ENCODE measurements around the gene LSR.

LSR gene

DNA sequence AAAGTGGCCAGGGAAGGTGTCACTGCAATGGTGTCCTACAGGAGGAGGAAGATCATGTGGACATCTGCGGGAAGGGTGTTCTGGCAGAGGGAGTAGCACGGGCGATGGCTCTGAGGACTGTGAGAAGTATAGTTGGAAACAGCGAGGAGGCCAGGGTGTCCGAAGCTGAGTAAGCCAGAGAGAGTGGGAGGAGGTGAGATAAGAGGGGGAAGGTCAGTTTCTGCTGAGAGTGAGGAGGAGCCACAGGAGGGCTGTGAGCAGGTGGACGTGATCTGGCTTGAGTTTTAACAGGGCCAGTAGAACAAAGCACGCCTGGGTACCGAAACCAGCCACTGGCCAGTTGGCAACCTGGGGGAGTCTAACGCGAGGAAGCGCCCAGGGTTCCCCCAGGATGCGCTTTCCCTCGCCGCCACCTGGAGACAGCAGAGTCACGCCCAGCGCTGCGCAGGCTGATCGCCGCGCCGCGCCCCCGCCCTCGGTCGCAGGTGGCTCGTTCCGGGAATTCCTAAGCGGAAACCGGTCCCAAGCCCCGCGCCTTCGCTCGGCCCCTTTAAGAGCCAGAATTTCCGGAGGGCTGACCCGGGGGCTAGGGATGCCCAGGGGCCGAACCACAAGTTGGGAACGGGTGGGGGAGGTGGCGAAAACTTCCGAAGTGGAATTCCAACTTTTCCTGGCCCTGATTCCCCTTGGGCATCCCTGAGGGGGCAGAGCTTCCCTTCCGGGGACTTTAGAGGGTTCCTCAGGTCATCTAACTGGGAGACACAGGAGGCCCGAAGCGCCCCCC is 1.1 kb upstream of the LSR start:
- DNase-seq (ENCODE audit: low read depth, low spot score) = peak; percentile 33

DNA sequence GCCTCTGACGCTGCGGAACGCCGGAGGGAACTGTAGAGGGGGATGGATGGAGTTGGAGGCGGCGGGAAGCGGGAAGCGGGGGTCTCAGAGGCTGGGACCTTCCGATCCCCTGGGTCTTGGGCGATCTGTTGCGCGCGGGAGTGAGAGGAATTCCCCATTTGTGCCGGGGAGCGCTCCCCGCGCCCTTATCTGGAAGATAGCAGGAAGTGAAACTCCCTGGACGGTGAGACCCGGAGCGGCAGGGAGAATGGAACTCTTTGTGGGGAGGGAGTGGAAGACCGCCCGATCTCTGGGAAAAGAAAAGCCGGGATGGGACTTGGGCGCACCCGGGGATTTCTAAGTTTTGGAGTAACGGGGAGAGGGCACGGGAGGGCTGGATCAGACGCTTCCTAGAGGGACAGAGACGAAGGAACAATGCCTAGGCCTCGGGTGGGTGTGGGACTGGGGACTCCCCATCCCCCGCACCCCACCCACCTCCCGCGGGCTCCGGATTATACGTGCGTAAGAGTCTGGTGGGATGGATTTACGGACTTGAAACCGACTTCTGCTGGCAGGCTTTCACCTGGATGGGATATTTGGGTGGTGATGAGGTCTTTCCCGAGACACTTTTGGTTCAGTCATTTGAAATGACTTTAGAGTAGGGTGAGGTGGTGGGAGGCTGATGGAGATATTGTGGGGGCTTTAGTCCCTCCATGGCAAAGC is 495 bp downstream of the LSR start:
- DNase-seq (ENCODE audit: low read depth, low spot score) = no peak

DNA sequence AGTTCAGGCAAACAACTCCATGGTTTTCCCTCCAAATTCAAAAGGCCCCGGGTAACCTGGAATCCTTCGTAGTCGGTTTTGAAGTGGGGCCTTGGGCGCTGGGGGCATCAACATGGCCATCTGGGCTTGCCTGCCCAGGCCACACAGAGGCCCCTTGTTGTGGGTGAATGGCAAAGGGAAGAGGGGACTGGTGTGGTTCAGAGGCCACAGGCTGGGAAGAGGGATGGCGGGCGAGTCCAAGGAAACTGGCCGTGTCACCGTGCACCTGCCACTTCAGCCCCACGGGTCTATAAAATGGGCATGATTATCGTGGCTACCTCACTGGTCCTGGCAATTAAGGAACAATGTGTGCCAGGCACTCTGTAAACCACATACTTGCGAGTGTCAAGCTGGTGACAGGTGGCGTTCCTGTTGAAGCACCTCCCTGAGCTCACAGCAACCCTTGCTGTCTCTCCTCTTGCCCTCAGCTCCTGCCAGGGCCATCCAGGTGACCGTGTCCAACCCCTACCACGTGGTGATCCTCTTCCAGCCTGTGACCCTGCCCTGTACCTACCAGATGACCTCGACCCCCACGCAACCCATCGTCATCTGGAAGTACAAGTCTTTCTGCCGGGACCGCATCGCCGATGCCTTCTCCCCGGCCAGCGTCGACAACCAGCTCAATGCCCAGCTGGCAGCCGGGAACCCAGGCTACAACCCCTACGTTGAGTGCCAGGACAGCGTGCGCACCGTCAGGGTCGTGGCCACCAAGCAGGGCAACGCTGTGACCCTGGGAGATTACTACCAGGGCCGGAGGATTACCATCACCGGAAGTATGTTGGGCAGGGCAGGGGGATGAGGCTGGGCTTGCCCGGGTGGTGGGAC is 1.3 kb downstream of the LSR start:
- no peak for DNase-seq (ENCODE audit: low read depth, low spot score)

DNA sequence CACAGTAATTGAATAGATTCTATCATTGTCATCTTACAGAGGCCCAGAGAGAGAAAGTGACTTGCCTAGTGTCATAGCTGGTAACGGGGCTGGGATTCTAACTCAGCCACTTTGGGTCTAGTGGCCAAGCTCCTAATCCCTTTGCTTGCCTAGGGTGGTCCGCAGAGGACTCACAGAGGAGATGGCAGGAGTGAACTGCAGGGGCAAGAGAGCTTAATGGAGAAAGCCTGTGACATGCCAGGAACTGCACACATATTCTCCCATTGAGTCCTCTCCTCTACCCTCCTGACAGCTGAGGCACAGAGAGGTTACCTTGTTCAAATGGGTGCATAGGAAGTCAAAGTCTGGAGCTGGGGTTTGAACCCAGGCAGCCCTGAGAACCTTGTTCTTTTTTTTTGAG is 2.7 kb downstream of the LSR start:
- DNase-seq (ENCODE audit: low read depth, low spot score) = no peak

DNA sequence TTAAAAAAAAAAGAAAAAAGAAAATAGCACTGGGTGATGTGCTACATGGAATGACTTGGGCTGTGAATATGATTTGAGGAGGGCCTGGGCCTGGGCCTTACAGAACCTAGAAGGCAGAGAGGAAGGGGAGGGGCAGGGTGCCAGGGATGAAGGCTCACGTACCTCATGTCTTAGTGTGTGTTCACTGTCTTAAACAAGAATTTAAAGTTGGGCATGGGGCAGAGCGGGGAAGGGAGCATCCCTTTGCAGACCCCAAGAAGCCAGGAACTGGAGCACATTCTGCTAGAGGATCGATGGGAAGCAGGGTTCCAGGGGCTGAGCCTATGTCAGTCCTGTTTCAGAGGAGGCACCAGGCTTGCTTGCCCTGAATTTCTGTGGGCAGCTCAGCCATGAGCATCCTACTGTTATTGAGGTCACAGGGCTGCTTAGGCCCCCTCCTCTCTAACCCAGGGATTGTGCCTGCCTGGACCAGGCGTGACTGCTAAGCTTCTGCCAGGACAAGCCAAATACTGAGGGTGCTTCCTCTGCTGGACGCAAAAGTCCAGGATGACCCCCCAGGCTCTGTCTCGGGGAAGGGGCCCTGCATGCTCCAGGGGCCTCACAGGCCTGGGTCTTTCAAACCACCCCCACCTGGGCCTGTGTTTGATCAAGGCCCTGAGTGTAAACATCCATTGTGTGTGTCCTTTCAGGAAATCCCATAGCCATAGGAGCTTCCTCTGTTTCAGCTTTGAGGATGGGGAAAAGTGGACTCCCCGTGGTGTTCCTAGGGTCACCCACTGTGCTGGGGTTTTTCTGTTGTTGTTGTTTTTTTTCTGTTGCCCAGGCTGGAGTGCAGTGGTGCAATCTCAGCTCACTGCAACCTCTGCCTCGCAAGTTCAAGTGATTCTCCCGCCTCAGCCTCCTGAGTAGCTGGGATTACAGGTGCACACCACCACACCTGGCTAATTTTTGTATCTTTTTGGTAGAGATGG is 4.8 kb downstream of the LSR start:
- DNase-seq (ENCODE audit: low read depth, low spot score) = no peak

DNA sequence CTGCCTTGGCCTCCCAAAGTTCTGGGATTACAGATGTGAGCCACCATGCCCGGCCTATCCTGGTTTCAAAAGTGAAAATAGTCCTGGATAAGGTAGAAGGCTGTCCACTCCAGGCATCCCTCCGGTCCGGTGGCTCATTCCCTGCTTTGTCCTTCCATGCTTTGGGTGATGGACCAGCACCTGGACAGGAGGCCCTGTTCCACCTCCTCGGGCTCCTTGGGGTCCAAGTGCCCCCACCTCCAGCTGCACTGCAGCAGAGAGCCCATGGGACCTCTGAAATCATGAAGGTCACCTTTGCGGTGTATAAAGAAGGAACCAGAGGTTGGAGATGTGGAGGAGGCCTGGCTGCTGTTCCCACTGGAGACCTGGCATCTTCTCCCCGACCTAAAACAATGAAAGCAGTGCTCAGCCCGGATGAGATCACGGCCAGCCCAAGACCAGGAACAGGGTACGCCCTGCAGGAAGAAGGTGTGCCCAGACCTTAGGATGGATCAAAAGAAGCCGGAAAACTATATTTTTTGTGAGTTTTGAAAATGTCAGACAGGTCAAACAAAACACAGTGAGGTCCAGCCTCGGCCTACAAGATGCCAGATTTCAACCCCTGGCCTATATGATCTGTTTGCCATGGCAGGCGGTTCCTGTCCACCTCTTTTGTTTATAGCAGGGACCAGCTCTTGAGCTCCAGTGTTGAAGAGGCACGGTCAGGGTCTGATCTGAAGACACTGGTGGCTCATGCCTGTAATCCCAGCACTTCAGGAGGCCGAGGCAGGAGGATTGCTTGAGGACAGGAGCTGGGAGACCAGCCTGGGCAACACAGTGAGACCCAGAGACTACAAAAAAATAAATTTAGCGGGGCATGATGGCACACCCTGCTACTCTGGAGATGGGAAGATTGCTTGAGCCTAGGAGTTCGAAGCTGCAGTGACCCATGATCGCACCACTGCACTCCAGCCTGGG is 5.8 kb downstream of the LSR start:
- no peak for DNase-seq (ENCODE audit: low read depth, low spot score)

DNA sequence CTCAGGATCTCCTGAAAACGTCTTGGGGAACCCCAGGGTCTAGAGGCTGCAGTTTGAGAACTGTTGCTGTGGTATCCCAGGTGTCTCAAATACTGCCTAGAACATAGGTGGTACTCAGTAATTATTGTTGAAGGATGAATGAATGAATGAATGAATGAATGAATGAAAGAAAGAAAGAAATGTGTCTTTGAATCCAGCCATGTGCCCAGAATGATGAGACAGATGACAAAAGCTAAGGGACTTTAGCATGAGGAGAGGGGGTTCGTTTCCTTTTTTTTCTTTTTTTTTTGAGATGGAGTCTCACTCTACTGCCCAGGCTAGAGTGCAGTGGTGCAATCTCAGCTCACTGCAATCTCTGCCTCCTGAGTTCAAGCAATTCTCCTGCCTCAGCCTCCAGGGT is 7.8 kb downstream of the LSR start:
- DNase-seq (ENCODE audit: low read depth, low spot score) = no peak

DNA sequence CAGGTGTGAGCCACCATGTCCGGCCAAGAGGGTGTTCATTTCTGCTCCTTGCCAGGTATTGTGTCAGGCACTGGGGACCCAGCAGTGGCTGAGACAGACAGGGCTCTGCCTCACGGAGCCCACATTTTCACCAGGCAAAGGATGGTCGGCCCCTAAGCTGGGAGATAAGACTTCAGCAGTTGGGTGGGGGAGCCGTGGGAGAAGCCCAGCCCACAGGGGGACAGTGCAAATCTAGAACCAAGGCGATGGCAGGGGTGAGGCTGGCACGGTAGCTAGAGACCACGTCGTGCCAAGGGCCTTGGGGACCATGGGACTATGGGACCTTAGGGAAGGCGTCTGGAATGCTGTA is 8.3 kb downstream of the LSR start:
- no peak for DNase-seq (ENCODE audit: low read depth, low spot score)

DNA sequence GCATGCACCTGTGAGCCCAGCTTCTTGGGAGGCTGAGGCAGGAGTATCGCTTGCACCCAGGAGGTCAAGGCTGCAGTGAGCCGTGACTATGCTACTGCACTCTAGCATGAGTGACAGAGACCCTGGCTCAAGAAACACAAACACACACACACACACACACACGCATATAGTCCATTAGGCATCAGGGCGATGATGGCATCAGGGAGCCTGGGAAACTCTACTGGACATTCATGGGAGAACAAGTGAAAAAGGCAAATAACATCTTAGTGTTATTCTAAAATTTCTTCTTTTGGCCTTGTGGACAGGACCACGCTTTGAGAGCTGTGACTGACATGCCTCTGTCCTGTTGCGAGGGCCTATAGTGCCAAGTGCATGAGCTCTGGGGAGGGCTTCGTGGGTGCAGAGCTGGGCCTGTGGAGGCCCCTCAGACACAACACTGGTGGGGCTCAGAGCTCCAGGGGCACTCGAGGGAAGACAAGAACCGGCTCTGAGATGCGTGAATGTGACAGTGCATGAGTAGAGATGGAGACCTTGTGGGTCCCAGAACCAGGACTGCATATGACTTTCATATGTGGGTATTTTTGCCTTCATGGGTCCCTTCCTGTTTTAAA is 12.0 kb downstream of the LSR start:
- DNase-seq (ENCODE audit: low read depth, low spot score) = no peak

DNA sequence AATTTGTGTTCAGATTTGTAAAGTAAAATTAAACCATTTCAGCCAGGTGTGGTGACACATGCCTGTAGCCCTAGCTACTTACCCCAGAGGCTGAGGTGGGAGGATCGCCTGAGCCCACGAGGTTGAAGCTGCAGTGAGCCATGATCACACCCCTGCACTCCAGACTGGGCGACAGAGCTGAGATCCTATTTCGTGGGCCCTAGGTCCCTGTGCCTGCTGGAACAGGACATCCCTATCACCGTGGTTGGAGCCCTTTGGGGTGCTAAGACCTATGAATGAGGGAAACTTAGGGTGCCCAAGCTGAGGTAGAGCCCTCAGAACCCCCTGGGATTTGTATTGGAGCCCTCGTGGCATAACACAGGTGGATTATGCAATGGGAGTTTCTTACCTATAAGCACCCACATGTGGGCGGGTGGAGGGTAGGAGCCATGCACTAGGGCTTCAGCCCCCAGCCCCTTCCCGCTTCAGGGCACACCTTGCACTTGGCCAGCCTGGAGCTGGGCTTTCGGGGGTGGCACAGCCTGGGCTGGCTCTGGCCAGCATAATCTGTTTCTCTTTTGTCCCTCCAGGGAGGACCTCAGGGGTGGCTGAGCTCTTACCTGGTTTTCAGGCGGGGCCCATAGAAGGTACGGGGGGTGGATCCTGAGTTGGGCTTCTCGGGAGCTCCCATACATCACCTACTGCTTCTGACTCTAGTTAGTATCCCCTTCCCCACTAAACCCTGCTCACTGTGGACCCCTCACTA is 12.7 kb downstream of the LSR start:
- no peak for DNase-seq (ENCODE audit: low read depth, low spot score)

DNA sequence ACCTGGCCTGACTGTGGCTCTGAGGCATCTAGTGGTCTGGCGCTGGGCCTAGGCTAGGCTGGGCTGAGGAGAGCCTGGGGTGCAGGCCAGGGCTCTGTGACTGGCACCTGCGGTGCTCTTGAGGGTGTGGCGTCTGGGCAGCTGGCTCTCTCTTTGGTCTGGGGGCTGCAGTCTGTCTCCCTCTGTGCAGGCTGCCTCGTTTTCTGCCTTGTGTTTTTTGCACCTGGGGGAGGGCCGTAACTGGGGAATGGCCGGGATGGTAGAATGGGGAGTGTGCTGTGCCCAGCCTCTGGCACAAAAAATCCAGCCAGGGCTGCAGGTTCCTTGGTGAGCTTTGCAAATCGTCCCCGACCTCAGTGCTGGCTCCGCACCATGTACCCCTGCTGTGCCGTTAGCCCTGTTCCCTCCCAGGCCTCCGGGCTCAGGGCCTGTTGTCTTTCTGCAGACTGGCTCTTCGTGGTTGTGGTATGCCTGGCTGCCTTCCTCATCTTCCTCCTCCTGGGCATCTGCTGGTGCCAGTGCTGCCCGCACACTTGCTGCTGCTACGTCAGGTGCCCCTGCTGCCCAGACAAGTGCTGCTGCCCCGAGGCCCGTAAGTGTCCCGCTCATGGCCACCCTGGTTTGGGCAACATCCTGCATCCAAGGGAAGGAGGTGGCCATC is 13.4 kb downstream of the LSR start:
- DNase-seq (ENCODE audit: low read depth, low spot score) = no peak

DNA sequence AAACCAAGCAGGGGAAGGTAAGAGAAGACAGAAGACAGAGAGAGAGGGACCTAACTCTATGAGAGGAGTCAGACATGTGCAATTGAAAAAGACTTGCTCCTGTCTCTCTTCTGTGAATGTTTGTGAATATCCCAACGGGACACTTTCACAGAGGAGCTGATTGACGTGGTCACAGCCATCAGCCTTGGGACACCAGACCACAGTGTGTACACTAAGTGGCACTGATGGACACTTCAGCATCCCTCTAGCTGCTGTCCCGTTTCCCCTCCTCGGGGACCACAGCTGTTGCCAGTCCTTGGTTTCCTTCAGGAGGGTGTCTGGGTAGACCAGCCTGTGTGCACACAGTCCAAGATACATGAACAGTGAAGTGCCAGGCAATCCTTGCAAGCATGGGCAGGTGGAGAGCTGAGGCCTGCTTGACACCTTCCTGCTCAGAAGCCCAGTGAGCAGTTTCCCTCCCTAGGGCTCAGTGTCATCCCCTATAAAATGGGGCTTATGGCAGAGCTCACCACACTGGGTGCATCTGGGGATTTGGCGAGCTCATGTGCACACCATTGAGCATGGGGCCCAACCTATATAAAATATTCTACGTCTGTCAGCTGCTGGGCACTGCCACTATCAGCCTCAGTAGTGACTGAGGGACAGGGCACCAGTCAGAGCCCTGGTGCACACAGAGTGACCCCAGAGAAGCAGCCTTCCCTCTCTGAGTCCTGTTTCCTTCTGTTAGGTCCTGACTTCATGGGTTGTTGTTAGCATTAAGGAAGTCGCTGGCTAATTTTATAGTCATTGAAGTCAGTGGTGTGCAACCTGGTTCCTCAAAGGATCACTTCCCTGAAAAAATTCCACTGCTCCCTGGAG is 15.7 kb downstream of the LSR start:
- DNase-seq (ENCODE audit: low read depth, low spot score) = no peak

DNA sequence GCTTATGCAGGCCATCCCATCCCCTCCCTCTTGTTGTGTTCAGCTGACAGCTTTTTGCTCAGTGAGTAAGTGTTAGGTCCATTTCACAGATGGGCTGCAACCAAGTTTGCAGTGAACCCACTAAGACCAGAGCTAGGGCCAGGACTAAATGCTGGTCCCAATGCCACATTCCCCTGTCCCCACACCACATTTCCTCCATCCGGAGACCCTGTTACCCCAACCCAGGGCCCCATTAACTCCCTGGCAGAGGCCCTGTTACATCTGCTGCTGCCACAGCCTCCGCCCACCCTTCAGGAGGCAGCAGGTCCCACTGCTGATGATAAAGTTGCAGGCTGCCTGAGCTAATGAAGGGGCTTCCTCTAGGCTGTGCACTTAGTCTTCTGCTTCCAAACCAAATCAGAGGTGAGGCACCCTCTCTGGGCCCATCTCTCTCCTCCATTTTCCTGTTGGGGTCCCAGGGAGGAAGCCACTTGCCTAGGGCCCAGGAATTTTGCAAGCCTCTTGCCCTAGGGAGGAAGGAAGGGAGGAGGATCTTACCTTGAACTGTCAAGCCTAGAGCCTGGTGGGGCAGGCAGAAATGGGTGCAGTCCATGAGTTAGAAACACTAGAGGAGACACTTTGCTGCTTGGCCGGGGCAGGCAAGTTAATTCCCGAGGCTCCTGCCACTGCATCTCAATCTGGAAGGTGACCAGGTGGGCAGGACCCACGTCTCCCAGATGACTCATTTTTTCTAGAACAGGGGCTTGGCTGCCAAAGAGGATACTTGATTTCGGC is 16.5 kb downstream of the LSR start:
- DNase-seq (ENCODE audit: low read depth, low spot score) = no peak

DNA sequence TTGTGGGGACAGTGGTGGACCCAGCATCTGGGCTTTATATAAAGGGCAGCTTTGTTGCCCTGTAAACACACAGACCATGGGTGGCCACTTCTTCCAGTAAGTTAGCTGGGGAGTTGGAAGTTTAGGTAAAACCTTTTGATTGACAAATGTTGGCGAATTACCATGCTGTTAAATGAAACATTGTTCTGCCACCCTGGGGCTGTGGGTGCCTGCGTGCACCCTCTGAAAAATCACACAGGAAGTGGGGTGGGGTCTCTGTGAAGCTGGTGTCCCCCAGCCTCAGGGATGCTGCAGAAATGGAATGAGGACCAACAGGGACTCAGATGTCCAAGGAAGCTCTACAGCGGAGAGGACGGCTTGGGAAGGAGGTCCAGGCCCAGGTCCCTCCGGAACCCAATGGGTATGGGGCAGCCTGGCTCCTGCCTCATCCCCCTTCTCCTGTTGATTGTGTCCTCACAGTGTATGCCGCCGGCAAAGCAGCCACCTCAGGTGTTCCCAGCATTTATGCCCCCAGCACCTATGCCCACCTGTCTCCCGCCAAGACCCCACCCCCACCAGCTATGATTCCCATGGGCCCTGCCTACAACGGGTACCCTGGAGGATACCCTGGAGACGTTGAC is 17.2 kb downstream of the LSR start:
- DNase-seq (ENCODE audit: low read depth, low spot score) = no peak

DNA sequence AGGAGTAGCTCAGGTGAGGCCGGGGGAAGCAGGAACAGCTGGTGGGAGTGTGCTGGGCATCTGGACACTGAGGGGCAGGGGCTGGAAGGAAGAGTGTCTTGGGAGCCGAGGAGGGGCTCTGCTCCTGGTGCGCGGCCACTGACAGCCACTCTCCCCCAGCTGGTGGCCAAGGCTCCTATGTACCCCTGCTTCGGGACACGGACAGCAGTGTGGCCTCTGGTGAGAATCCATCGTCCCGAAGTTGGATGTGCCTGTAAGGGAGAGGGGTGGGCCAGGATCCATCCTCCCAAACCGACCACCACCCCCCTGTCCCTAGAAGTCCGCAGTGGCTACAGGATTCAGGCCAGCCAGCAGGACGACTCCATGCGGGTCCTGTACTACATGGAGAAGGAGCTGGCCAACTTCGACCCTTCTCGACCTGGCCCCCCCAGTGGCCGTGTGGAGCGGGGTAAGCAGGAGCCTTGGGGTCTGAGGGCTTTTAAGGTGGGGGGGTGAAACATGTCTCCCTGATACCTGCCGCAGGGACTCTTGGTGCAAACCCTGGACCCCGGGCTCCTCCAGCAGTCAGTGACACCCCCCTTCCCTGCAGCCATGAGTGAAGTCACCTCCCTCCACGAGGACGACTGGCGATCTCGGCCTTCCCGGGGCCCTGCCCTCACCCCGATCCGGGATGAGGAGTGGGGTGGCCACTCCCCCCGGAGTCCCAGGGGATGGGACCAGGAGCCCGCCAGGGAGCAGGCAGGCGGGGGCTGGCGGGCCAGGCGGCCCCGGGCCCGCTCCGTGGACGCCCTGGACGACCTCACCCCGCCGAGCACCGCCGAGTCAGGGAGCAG is 17.9 kb downstream of the LSR start:
- no peak for DNase-seq (ENCODE audit: low read depth, low spot score)

Measured in activated naive CD8-positive, alpha-beta T cell treated with anti-CD3 and anti-CD28 coated beads, Interleukin-2, amount 50 U/mL, for 16 hours (primary cell).